Activated CD8-positive, alpha-beta T cell treated with anti-CD3 and anti-CD28 coated beads for 36 hours (primary cell): ENCODE measurements around the gene TLR4. TPM values are rescaled to one million over a fixed set of nuclear protein-coding genes. Genes with fewer than 3 reads are reported as not detected.

Experiments used
- ATAC-seq: fragments of 200-7000 bp; cut with Tn5 transposase; one replicate; pipeline ENCODE4 v1.10.0; 2021; ENCODE audit warnings: mild to moderate bottlenecking, moderate library complexity
- CTCF ChIA-PET: fragments of 350-600 bp; sonication (Branson Sonifier 250); formaldehyde crosslinking; loops from one replicate; lab custom pipeline; 2021; ENCODE audit warnings: antibody characterized with exemption; lab: Charles Lee
- POLR2A ChIA-PET: fragments of 350-600 bp; sonication (Branson Sonifier 250); formaldehyde crosslinking; loops from one replicate; lab custom pipeline; 2021; ENCODE audit warnings: antibody characterized with exemption; lab: Charles Lee
- DNase-seq: peaks from one replicate; pipeline ENCODE4 v3.0.0-alpha.2; 2020
- H3K27ac Mint-ChIP-seq: one replicate; pipeline ENCODE4 v1.8.0; 2021; ENCODE audit warnings: mild to moderate bottlenecking, mixed read lengths
- H3K27me3 Mint-ChIP-seq: one replicate; pipeline ENCODE4 v1.8.0; 2021; ENCODE audit warnings: mixed read lengths
- H3K36me3 Mint-ChIP-seq: one replicate; pipeline ENCODE4 v1.8.0; 2021; ENCODE audit warnings: low read depth, mixed read lengths
- H3K4me1 Mint-ChIP-seq: one replicate; pipeline ENCODE4 v1.8.0; 2021; ENCODE audit warnings: low read depth, mixed read lengths
- H3K4me3 Mint-ChIP-seq: one replicate; pipeline ENCODE4 v1.8.0; 2021; ENCODE audit warnings: mild to moderate bottlenecking, moderate library complexity, mixed read lengths
- H3K9me3 Mint-ChIP-seq: one replicate; pipeline ENCODE4 v1.8.0; 2021; ENCODE audit warnings: mixed read lengths
- CTCF ChIP-seq: fragments of 200-600 bp; IDR thresholded peaks from one replicate; pipeline ENCODE4 v1.8.0; 2022; ENCODE audit warnings: antibody characterized with exemption, mild to moderate bottlenecking
- intact Hi-C: fragments of 100-400 bp; cut with micrococcal nuclease; formaldehyde crosslinking; loops from one replicate; pipeline ENCODE4 v1.10.0; 2022
- total RNA-seq, 2 experiments: library from RNA; stranded (reverse); gene quantifications; one replicate each; pipeline ENCODE4 v1.2.3, GENCODE V29; 2021

The TLR4 gene
- total RNA-seq, 2 experiments from 2014 or later, result not detected

- no peak for DNase-seq
These were observed 3.4 kb downstream of the TLR4 start for GRCh38 chr9:117707561-117707960.

GRCh38 chr9:117709936-117710335 is 5.7 kb downstream of the TLR4 start:
- ATAC-seq (no peak), DNase-seq (no peak)
- Mint-ChIP-seq H3K27ac (no peak overlapping the region), H3K4me3 (no peak overlapping the region), H3K4me1 (no peaks in the 10 kb centered on the region), H3K36me3 (no peaks in the 10 kb centered on the region), H3K27me3 (peaks cover 6% of the 10 kb centered on the region), H3K9me3 (no peaks in the 10 kb centered on the region)
- ChIA-PET POLR2A (no interaction called here), CTCF (no interaction called here)
- TF ChIP-seq CTCF, result no peak
- intact Hi-C loops, result no loop called here

More at GRCh38 chr9:117707561-117707960, 3.4 kb downstream of the TLR4 start:
- Mint-ChIP-seq H3K27ac (no peak overlapping the region), H3K36me3 (no peaks in the 10 kb centered on the region), H3K9me3 (no peaks in the 10 kb centered on the region), H3K4me3 (no peak overlapping the region), H3K27me3 (peaks cover 6% of the 10 kb centered on the region), H3K4me1 (no peaks in the 10 kb centered on the region)
- no peak for ATAC-seq
- ChIA-PET POLR2A (no interaction called here), CTCF (no interaction called here)
- intact Hi-C loops, result no loop called here
- no peak for TF ChIP-seq CTCF

GRCh38 chr9:117714282-117714681 is 10.1 kb downstream of the TLR4 start:
- ATAC-seq, result no peak
- Mint-ChIP-seq H3K27me3 (peaks cover under 1% of the 10 kb centered on the region), H3K9me3 (no peaks in the 10 kb centered on the region), H3K27ac (no peak overlapping the region), H3K4me3 (no peak overlapping the region), H3K4me1 (no peaks in the 10 kb centered on the region), H3K36me3 (no peaks in the 10 kb centered on the region)
- CTCF ChIA-PET, result no interaction called here
- no peak for TF ChIP-seq CTCF
- DNase-seq, result no peak
- intact Hi-C loops, result no loop called here
- POLR2A ChIA-PET, result no interaction called here

- Mint-ChIP-seq H3K9me3 (no peaks in the 10 kb centered on the region), H3K27me3 (no peaks in the 10 kb centered on the region), H3K4me1 (no peaks in the 10 kb centered on the region), H3K27ac (no peak overlapping the region), H3K36me3 (no peaks in the 10 kb centered on the region), H3K4me3 (no peak overlapping the region)
- POLR2A ChIA-PET, result no interaction called here
- intact Hi-C loops, result no loop called here
- CTCF ChIA-PET, result no interaction called here
- DNase-seq (no peak), ATAC-seq (no peak)
- no peak for TF ChIP-seq CTCF
These were observed 11.3 kb downstream of the TLR4 start for GRCh38 chr9:117715411-117715989.

- POLR2A ChIA-PET, result no interaction called here
- peak; percentile 7 for DNase-seq
- H3K4me1 Mint-ChIP-seq, result no peaks in the 10 kb centered on the region
- no peak overlapping the region for H3K27ac Mint-ChIP-seq
- H3K4me3 Mint-ChIP-seq, result no peak overlapping the region
- H3K27me3 Mint-ChIP-seq, result no peaks in the 10 kb centered on the region
- TF ChIP-seq CTCF, result no peak
- ATAC-seq, result peak; percentile 67
- no peaks in the 10 kb centered on the region for H3K9me3 Mint-ChIP-seq
- CTCF ChIA-PET, result no interaction called here
- H3K36me3 Mint-ChIP-seq, result no peaks in the 10 kb centered on the region
- intact Hi-C loops, result no loop called here
These were observed 13.9 kb downstream of the TLR4 start for GRCh38 chr9:117718085-117718484.
